GM12865 (cell line): ENCODE data around the gene PLVAP.
"Not testable (repeated sequence)": the region's sequence is repeated elsewhere in the genome, so short reads cannot be mapped to it uniquely, and the experiment has no call there.

Source experiments
- DNase-seq: peaks from one replicate; pipeline ENCODE4 v3.0.0; 2010; ENCODE audit warnings: low read depth
- H3K4me3 ChIP-seq: 2 replicates; pipeline ENCODE4 v1.5.1; 2011; ENCODE audit warnings: mild to moderate bottlenecking, low read depth, low read length, control low read depth
- TF ChIP-seq, protein P1 (sequence below): IDR thresholded peaks from 2 replicates; pipeline ENCODE4 v1.5.1; 2011; ENCODE audit warnings: low read length, control low read depth, low read depth, inconsistent platforms; ENCODE audit not compliant: insufficient read depth; ENCODE audit errors: missing control alignments

Gene PLVAP

DNA sequence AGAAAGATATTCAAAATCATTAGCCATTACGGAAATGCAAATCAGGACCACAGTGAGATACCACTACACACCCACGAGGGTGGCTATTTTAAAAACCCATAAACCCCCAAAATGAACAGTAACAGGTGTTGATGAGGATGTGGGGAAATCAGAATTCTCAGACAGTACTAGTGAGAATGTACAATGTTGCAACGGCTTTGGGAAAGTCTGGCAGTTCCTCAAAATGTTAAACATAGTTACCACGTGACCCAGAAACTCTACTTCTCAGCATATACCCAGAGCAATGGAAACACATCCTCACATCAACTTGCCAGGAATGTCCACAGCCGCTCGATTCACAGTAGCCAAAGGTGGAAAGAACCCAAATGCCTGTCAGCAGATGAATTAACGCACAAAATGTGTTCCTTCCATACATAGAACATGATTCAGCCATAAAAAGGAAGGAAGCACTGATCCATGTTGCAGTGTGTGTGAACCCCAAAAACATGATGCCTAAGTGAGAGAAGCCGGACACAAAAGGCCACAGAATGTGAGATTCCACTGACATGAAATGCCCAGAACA is 7.0 kb downstream of the PLVAP start:
- DNase-seq, result peak; percentile 81
- no peak overlapping the region for H3K4me3 ChIP-seq
- TF ChIP-seq, protein P1, sequence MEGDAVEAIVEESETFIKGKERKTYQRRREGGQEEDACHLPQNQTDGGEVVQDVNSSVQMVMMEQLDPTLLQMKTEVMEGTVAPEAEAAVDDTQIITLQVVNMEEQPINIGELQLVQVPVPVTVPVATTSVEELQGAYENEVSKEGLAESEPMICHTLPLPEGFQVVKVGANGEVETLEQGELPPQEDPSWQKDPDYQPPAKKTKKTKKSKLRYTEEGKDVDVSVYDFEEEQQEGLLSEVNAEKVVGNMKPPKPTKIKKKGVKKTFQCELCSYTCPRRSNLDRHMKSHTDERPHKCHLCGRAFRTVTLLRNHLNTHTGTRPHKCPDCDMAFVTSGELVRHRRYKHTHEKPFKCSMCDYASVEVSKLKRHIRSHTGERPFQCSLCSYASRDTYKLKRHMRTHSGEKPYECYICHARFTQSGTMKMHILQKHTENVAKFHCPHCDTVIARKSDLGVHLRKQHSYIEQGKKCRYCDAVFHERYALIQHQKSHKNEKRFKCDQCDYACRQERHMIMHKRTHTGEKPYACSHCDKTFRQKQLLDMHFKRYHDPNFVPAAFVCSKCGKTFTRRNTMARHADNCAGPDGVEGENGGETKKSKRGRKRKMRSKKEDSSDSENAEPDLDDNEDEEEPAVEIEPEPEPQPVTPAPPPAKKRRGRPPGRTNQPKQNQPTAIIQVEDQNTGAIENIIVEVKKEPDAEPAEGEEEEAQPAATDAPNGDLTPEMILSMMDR, result no peak

DNA sequence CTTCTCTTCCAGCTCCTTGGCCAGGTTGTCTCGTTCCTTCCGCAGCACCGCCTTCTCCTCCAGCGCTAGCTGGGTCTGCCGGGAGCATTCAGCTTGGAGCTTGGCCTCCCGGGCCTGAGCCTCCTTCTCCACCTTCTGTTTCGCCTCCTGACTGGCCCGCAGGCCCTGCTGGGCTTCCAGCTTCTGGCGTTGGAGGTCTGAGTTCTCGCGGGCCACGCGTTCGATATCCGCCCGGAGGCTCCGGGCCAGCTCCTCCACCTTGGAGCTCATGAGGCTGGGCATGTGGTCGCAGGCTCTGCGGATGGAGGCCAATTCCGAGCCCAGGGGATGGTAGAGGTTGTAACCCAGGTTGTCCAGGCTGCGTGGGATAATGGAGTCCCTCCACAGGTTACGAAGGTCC is 11.8 kb downstream of the PLVAP start:
- no peak overlapping the region for H3K4me3 ChIP-seq
- TF ChIP-seq, protein P1, result no peak
- DNase-seq, result no peak

DNA sequence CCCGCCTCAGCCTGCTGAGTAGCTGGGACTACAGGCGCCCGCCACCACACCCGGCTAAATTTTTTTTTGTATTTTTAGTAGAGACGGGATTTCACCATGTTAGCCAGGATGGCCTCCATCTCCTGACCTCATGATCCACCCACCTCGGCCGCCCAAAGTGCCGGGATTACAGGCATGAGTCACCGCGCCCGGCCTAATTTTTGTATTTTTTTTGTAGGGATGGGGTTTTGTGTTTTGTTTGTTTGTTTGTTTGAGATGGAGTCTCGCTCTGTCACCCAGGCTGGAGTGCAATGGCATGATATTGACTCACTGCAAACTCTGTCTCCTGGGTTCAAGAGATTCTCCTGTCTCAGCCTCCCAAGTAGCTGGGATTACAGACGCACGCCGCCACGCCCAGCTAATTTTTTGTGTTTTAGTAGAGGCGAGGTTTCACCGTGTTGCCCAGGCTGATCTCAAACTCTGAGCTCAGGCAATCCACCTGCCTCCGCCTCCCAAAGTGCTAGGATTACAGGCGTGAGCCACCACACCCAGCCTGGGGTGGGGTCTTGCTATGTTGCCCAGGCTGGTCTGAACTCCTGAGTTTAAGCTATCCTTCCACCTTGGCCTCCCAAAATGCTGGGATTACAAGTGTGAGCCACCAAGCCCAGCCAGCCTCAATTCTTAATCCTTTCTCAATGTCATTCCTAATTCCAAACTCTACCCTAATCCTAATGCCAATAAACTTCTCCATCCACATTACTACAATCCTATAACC is 13.1 kb downstream of the PLVAP start:
- not testable (repeated sequence) for DNase-seq, H3K4me3 ChIP-seq

DNA sequence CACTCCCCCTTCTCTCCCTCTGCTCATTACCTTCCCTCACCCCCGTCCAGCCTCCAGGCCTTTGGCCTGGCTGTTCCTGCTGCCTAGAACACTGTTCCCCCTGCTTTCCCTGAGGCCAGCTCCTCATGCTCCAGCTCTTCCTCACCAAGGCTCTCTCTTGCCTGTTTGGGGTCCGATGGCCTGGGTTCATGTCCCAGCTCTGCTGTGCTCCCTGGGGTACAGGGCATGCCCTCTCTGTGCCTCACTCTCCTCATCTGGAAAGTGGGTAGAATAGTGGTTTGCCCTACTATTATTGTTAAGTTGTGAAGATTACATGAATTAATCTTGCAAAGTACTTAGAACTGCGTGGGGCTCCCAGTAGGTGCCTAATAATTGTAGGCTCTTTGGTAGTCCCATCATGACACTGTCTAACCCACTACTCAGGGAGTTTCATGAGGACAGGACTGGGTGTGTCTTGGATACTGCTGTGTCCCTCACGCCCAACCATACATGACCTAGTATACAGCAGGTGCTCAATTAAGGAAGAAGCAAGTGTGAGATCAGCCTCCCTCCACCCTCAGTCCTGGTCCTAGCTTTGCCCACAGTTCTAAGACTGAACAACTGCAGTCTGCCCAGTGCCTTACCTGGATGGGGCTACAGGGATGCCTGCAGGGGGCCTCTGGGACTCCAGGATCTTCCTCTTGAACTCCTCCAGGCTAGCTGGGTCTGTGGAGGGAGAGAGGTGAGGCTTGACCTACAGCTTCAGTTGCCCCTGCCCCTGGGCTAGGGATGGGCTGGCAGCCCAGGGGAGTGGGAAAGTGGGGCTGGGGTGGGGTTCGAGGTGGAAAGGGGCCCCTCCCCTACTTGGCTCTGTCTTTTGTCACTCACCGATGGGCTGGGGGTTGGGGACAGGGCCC is 17.0 kb downstream of the PLVAP start:
- no peak for DNase-seq
- H3K4me3 ChIP-seq, result no peak overlapping the region

DNA sequence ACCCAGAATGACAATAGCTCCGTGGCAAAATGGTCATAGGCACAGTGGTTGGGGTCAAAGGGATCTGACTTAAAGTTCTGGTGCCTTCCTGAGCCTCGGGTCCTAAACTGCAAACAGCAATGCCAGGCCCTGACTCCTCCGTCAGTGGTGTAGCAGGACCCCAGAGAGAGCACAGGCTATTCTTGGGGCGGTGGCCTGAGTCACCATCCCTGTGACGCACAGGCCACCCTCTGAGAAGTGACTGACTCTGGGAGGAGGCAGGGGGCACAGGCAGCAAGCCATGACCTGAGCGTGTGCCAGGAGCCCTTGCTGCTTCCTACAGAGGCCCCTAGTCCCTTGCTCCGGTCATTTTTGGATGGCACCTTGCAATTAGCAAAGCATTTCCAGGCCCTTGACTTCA is 18.7 kb downstream of the PLVAP start:
- TF ChIP-seq, protein P1, result no peak
- no peak overlapping the region for H3K4me3 ChIP-seq
- no peak for DNase-seq

More for the DNA sequence above, 17.0 kb downstream of the PLVAP start:
- TF ChIP-seq, protein P1, result no peak

DNA sequence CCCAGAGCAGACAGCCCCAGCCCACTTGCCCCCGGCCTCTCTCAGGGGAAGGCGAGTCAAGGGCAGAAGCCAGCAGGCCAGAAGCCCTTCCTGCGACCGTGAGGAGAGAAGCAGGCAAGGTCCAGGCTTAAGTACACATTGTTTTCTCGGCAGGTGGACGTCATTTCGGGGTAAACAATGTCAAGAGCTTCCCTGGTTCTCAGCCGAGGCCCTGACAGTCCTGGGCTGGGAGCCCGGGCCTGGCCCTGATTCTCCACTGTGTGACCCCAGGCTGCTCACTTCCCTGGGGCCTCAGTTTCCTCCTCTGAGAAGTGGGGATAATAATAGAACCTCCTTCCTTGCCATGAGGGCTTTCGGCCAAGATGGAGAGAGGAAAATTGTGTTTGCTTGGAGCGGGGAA is 19.4 kb downstream of the PLVAP start:
- no peak for DNase-seq
- TF ChIP-seq, protein P1, result no peak
- no peak overlapping the region for H3K4me3 ChIP-seq

DNA sequence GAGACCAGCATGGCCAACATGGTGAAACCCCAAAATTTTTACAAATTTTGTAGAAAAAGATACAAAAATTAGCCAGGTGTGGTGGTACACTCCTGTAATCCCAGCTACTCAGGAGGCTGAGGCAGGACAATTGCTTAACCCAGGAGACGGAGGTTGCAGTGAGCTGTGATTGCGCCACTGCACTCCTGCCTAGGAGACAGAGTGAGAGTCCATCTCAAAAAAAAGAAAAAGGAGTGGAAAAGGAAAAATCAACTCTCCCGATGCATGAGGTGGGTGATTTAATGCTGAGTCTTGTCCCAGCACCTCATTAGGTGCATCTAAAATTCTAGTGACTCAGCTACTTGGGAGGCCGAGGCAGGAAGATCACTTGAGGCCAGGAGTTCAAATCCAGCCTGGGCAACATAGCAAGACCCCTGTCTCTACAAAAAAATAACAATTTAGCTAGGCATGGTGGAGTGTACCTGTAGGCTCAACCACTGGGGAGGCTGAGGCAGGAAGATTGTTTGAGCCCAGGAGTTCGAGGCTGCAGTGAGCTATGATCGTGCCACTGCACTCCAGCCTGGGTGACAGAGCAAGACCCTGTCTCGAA is 20.0 kb downstream of the PLVAP start:
- no peak overlapping the region for H3K4me3 ChIP-seq
- DNase-seq, result no peak
- TF ChIP-seq, protein P1, result no peak
